ENCODE data around the gene AZGP1.
"Not testable (repeated sequence)": the region's sequence is repeated elsewhere in the genome, so short reads cannot be mapped to it uniquely, and the experiment has no call there.

Gene AZGP1

GRCh38 chr7:99949645-99950228 lies 26.1 kb downstream of the AZGP1 start:
- no peak for FAIRE-seq

- FAIRE-seq: no peak
These were observed 28.2 kb downstream of the AZGP1 start for GRCh38 chr7:99947608-99948007.

- FAIRE-seq: no peak
These were observed 31.2 kb downstream of the AZGP1 start for GRCh38 chr7:99944497-99945070.

- no peak for FAIRE-seq
These were observed 32.0 kb downstream of the AZGP1 start for GRCh38 chr7:99943641-99944496.

GRCh38 chr7:99938296-99938695 lies 37.5 kb downstream of the AZGP1 start:
- no peak for FAIRE-seq

- not testable (repeated sequence) for FAIRE-seq
These were observed 40.8 kb downstream of the AZGP1 start for GRCh38 chr7:99935009-99935408.

GRCh38 chr7:99930376-99930775 lies 45.5 kb downstream of the AZGP1 start:
- no peak for FAIRE-seq

GRCh38 chr7:99929730-99930053 lies 46.1 kb downstream of the AZGP1 start:
- no peak for FAIRE-seq

- FAIRE-seq: no peak
These were observed 46.7 kb downstream of the AZGP1 start, which contains the start of gene GJC3 for GRCh38 chr7:99928994-99929729. GJC3 (minus strand) TSS chr7:99929620; CDS start chr7:99929620, 0 bp downstream.

GRCh38 chr7:99928188-99928587 lies 47.6 kb downstream of the AZGP1 start:
- no peak for FAIRE-seq

GRCh38 chr7:99927536-99927935 lies 48.3 kb downstream of the AZGP1 start:
- FAIRE-seq: no peak

GRCh38 chr7:99926321-99926720 lies 49.5 kb downstream of the AZGP1 start:
- no peak for FAIRE-seq

GRCh38 chr7:99923200-99923599 lies 52.6 kb downstream of the AZGP1 start:
- FAIRE-seq: no peak

GRCh38 chr7:99920149-99920548 lies 55.7 kb downstream of the AZGP1 start:
- no peak for FAIRE-seq

- no peak for FAIRE-seq
These were observed 56.1 kb downstream of the AZGP1 start for GRCh38 chr7:99919814-99920112.

- FAIRE-seq: no peak
These were observed 56.6 kb downstream of the AZGP1 start, which contains the start of gene TRIM4 for GRCh38 chr7:99918959-99919813. TRIM4 (minus strand) TSS chr7:99919530; CDS start chr7:99919401, 129 bp downstream.

Data from TTC549 (cell line).